ENCODE results near the gene FBXL2.
A peak's percentile ranks its signal among the peaks of the same experiment; 100 is the strongest.

Gene FBXL2

GRCh38 chr3:33277193-33277882, at the start of gene FBXL2:
TSS of gene FBXL2 (plus strand) at chr3:33277442. CDS start at chr3:33277513, 71 bp downstream.
- peak; percentile 91 for DNase-seq

- no peak for DNase-seq
Observed at GRCh38 chr3:33229066-33229465, 48.2 kb upstream of the FBXL2 start.

GRCh38 chr3:33229947-33230346, 47.3 kb upstream of the FBXL2 start:
- no peak for DNase-seq

GRCh38 chr3:33231756-33232465, 45.3 kb upstream of the FBXL2 start:
- no peak for DNase-seq

- DNase-seq: no peak
Observed at GRCh38 chr3:33233884-33234283, 43.4 kb upstream of the FBXL2 start.

GRCh38 chr3:33236005-33236404, 41.2 kb upstream of the FBXL2 start:
- DNase-seq: no peak

- DNase-seq: no peak
Observed at GRCh38 chr3:33237439-33237838, 39.8 kb upstream of the FBXL2 start.

GRCh38 chr3:33238923-33239322, 38.3 kb upstream of the FBXL2 start:
- no peak for DNase-seq

GRCh38 chr3:33240261-33240660, 37.0 kb upstream of the FBXL2 start:
- DNase-seq: no peak

- no peak for DNase-seq
Observed at GRCh38 chr3:33246786-33247185, 30.5 kb upstream of the FBXL2 start.

- DNase-seq: no peak
Observed at GRCh38 chr3:33250712-33251111, 26.5 kb upstream of the FBXL2 start.

- DNase-seq: peak; percentile 93
Observed at GRCh38 chr3:33256249-33256648, 21.0 kb upstream of the FBXL2 start.

GRCh38 chr3:33260104-33260503, 17.1 kb upstream of the FBXL2 start:
- DNase-seq: no peak

- DNase-seq: no peak
Observed at GRCh38 chr3:33269385-33269784, 7.9 kb upstream of the FBXL2 start.

- DNase-seq: no peak
Observed at GRCh38 chr3:33271324-33271723, 5.9 kb upstream of the FBXL2 start.

- DNase-seq: no peak
Observed at GRCh38 chr3:33273628-33274027, 3.6 kb upstream of the FBXL2 start.

- DNase-seq: peak; percentile 49
Observed at GRCh38 chr3:33278163-33278562, 921 bp downstream of the FBXL2 start.

- DNase-seq: peak; percentile 18
Observed at GRCh38 chr3:33287672-33288282, 10.5 kb downstream of the FBXL2 start.

- no peak for DNase-seq
Observed at GRCh38 chr3:33299395-33300081, 22.3 kb downstream of the FBXL2 start.

GRCh38 chr3:33312361-33312760, 35.1 kb downstream of the FBXL2 start:
- DNase-seq: no peak

GRCh38 chr3:33313331-33313730, 36.1 kb downstream of the FBXL2 start:
- DNase-seq: no peak

- no peak for DNase-seq
Observed at GRCh38 chr3:33314993-33315392, 37.8 kb downstream of the FBXL2 start.

- no peak for DNase-seq
Observed at GRCh38 chr3:33315826-33316225, 38.6 kb downstream of the FBXL2 start.

Measured in NCI-H82 (cell line).